Measurements from ENCODE around the gene TUBA8. TPM values are rescaled to one million over a fixed set of nuclear protein-coding genes. Genes with fewer than 3 reads are reported as not detected.

The TUBA8 gene
- total RNA-seq, 1 experiment from 2014 or later = 1.3 TPM

DNA sequence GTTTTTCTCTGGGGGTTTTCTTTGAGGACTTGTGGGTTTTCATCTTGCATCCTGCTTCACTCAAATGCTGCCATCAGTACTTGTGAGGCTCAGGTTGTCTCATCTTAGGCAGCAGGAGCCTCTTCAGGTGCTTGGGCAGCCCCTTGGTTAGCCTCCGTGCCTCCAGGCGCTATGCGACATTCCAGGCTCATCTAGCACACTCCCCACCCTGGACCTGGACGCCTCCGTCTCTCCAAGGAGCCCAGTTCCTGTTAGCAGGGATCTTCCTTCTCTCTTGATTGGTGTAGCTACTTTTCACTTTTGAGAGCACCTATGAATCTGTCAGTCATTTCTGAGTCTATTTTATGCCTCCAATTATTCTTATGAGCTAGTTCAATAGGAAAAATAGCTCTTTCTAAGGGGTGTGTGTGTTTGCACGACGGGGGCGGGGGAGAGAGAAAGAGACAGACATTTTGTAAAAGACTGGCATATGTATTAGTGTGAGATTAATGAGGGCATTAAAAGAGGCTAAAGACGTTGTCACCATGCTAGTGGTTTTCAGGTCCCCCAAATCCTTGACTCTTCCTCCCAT, 7.8 kb downstream of the TUBA8 start:
- H3K4me3 ChIP-seq (ENCODE audit: low read depth in 2 of 2, low read length in 2 of 2) = no peak overlapping the region
- no peak for DNase-seq (ENCODE audit: low read depth, low spot score)
- H3K9me3 ChIP-seq (ENCODE audit: control insufficient read depth, insufficient read depth, low read depth, low read length) = no peaks in the 10 kb centered on the region
- no peaks in the 10 kb centered on the region for H3K36me3 ChIP-seq (ENCODE audit: control insufficient read depth, insufficient read depth, low read length)
- in situ Hi-C loops (cut with HindIII; ENCODE audit: low pct_unique_long_range_greater_than_20kb, low sequenced_read_pairs) = no loop called here
- intact Hi-C loops (cut with micrococcal nuclease; ENCODE audit: unreplicated experiment) = no loop called here
- BruUV-seq (replicated peaks) = no TSS peak
- H3K27me3 ChIP-seq (ENCODE audit: control insufficient read depth, insufficient read depth, low read length) = no peaks in the 10 kb centered on the region
- TF ChIP-seq TCF7L2 (IDR thresholded peaks at IDR 0.05; ENCODE audit: low read depth, low read length) = no peak
- TF ChIP-seq, protein P1, sequence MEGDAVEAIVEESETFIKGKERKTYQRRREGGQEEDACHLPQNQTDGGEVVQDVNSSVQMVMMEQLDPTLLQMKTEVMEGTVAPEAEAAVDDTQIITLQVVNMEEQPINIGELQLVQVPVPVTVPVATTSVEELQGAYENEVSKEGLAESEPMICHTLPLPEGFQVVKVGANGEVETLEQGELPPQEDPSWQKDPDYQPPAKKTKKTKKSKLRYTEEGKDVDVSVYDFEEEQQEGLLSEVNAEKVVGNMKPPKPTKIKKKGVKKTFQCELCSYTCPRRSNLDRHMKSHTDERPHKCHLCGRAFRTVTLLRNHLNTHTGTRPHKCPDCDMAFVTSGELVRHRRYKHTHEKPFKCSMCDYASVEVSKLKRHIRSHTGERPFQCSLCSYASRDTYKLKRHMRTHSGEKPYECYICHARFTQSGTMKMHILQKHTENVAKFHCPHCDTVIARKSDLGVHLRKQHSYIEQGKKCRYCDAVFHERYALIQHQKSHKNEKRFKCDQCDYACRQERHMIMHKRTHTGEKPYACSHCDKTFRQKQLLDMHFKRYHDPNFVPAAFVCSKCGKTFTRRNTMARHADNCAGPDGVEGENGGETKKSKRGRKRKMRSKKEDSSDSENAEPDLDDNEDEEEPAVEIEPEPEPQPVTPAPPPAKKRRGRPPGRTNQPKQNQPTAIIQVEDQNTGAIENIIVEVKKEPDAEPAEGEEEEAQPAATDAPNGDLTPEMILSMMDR (IDR thresholded peaks at IDR 0.05) = no peak
- TF ChIP-seq POLR2AphosphoS5 (IDR thresholded peaks at IDR 0.05; ENCODE audit: low read depth, low read length) = no peak
- TF ChIP-seq SIN3A (IDR thresholded peaks at IDR 0.05; ENCODE audit: borderline replicate concordance, insufficient read depth, low read depth, low read length) = no peak
- TF ChIP-seq, protein P2, sequence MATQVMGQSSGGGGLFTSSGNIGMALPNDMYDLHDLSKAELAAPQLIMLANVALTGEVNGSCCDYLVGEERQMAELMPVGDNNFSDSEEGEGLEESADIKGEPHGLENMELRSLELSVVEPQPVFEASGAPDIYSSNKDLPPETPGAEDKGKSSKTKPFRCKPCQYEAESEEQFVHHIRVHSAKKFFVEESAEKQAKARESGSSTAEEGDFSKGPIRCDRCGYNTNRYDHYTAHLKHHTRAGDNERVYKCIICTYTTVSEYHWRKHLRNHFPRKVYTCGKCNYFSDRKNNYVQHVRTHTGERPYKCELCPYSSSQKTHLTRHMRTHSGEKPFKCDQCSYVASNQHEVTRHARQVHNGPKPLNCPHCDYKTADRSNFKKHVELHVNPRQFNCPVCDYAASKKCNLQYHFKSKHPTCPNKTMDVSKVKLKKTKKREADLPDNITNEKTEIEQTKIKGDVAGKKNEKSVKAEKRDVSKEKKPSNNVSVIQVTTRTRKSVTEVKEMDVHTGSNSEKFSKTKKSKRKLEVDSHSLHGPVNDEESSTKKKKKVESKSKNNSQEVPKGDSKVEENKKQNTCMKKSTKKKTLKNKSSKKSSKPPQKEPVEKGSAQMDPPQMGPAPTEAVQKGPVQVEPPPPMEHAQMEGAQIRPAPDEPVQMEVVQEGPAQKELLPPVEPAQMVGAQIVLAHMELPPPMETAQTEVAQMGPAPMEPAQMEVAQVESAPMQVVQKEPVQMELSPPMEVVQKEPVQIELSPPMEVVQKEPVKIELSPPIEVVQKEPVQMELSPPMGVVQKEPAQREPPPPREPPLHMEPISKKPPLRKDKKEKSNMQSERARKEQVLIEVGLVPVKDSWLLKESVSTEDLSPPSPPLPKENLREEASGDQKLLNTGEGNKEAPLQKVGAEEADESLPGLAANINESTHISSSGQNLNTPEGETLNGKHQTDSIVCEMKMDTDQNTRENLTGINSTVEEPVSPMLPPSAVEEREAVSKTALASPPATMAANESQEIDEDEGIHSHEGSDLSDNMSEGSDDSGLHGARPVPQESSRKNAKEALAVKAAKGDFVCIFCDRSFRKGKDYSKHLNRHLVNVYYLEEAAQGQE (IDR thresholded peaks at IDR 0.05; ENCODE audit: insufficient read depth in 1 of 2, low read depth in 2 of 2, low read length in 1 of 2) = no peak
- H3K27ac ChIP-seq (ENCODE audit: low read length) = no peak overlapping the region
- H3K4me1 ChIP-seq (ENCODE audit: control insufficient read depth, insufficient read depth, low read length) = no peaks in the 10 kb centered on the region
- POLR2A ChIA-PET = no interaction called here
- CTCF ChIA-PET = no interaction called here
- no peak for ATAC-seq

DNA sequence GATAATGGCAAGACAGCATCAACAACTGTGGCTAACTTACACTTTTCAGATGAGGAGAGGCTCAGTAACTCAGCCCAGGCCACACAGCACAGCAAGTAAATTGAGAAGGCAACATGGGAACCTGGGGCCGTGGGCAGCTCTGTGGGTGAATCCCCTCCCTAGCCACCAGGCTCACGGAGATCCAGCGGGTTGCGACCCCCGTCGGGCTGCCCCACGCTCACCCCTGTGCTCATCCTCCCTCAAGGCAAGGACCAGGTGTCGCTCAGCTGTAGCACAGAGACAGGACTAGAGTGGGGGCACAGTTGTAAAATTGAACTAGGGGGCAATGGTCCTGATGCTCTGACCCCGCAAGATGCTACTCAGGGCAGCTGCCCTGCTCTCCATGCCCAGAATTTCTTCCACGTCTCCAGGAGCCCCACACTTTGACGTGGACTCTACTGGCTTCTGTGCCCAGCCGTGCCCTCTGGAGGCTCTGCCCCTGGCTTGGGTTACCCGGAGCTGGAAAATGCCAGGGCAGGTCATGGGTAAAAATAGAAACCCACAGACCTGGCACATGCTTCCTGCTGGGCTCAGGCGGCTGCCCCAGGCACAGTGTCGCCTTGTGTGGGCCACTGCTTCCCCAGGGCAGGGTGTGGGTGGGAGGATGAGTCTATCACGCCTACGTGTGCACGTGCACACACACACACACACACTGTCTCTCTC, 9.0 kb downstream of the TUBA8 start:
- DNase-seq (ENCODE audit: low read depth, low spot score) = no peak
- Histone ChIP-seq H3K4me1 (ENCODE audit: control insufficient read depth, insufficient read depth, low read length) (no peaks in the 10 kb centered on the region), H3K4me3 (ENCODE audit: low read depth in 2 of 2, low read length in 2 of 2) (no peak overlapping the region), H3K27ac (ENCODE audit: low read length) (no peak overlapping the region), H3K36me3 (ENCODE audit: control insufficient read depth, insufficient read depth, low read length) (no peaks in the 10 kb centered on the region), H3K27me3 (ENCODE audit: control insufficient read depth, insufficient read depth, low read length) (no peaks in the 10 kb centered on the region), H3K9me3 (ENCODE audit: control insufficient read depth, insufficient read depth, low read depth, low read length) (no peaks in the 10 kb centered on the region)
- BruUV-seq (replicated peaks) = no TSS peak
- ATAC-seq = no peak
- TF ChIP-seq, protein P1 (IDR thresholded peaks at IDR 0.05) = no peak
- TF ChIP-seq POLR2AphosphoS5 (IDR thresholded peaks at IDR 0.05; ENCODE audit: low read depth, low read length) = no peak
- intact Hi-C loops (cut with micrococcal nuclease; ENCODE audit: unreplicated experiment) = no loop called here
- ChIA-PET POLR2A (no interaction called here), CTCF (interaction anchor here (0.8 kb wide), 1 partner anchor 9 kb away, joined by 7 read pairs; no protein-coding TSS in a partner anchor)
- in situ Hi-C loops (cut with HindIII; ENCODE audit: low pct_unique_long_range_greater_than_20kb, low sequenced_read_pairs) = no loop called here
